Liver (tissue), 9 donors: ENCODE results near the gene HOPX. TPM values are rescaled to one million over a fixed set of nuclear protein-coding genes. Genes with fewer than 3 reads are reported as not detected.

Experiments used
- DNase-seq: peaks from one replicate; pipeline ENCODE4 v3.0.0-alpha.2; 2017; ENCODE audit warnings: low spot score
- H3K27ac ChIP-seq, 2 donors: one replicate each; pipeline ENCODE4 v1.7.0; 2013; ENCODE audit warnings: inconsistent platforms in 2 of 2, low read length in 2 of 2, control low read depth in 1 of 2, low read depth in 1 of 2, mild to moderate bottlenecking in 1 of 2
- H3K27me3 ChIP-seq, 4 donors: one replicate each; pipeline versions ENCODE4 v1.6.1 to v1.7.0; 2013; ENCODE audit warnings: low read length in 3 of 4, inconsistent platforms in 1 of 4, mild to moderate bottlenecking in 1 of 4, moderate library complexity in 1 of 4; ENCODE audit not compliant: control insufficient read depth in 4 of 4, insufficient read depth in 4 of 4
- H3K36me3 ChIP-seq, 4 donors: one replicate each; pipeline versions ENCODE4 v1.6.1 to v1.7.0; 2013; ENCODE audit warnings: low read length in 3 of 4, mild to moderate bottlenecking in 3 of 4, low read depth in 1 of 4, moderate library complexity in 1 of 4; ENCODE audit not compliant: control insufficient read depth in 4 of 4, insufficient read depth in 3 of 4
- H3K4me1 ChIP-seq, 4 donors: one replicate each; pipeline versions ENCODE4 v1.6.1 to v1.7.0; 2013; ENCODE audit warnings: low read length in 3 of 4, mild to moderate bottlenecking in 3 of 4, moderate library complexity in 1 of 4; ENCODE audit not compliant: control insufficient read depth in 4 of 4, insufficient read depth in 4 of 4
- H3K4me3 ChIP-seq, 3 donors: one replicate each; pipeline versions ENCODE4 v1.6.1 to v1.7.0; 2013; ENCODE audit warnings: low read length in 3 of 3, control low read depth in 1 of 3, low read depth in 1 of 3, mild to moderate bottlenecking in 1 of 3
- H3K9ac ChIP-seq, 2 donors: one replicate each; pipeline ENCODE4 v1.7.0; 2013; ENCODE audit warnings: low read length in 2 of 2, mild to moderate bottlenecking in 2 of 2, moderate library complexity in 2 of 2, control low read depth in 1 of 2, low read depth in 1 of 2
- H3K9me3 ChIP-seq, 4 donors: one replicate each; pipeline versions ENCODE4 v1.6.1 to v1.7.0; 2013; ENCODE audit warnings: low read length in 3 of 4; ENCODE audit not compliant: control insufficient read depth in 4 of 4
- EGR1 ChIP-seq, 2 donors: IDR thresholded peaks; 2 replicates each; pipeline ENCODE4 v1.6.1; 2016 to 2018; ENCODE audit warnings: antibody characterized with exemption in 2 of 2, low read depth in 2 of 2
- FOXA1 ChIP-seq: IDR thresholded peaks from 2 replicates; pipeline ENCODE4 v1.6.1; 2016; ENCODE audit warnings: antibody characterized with exemption
- FOXA2 ChIP-seq: IDR thresholded peaks from 2 replicates; pipeline ENCODE4 v1.6.1; 2016; ENCODE audit warnings: antibody characterized with exemption
- GABPA ChIP-seq, 2 donors: IDR thresholded peaks in 1 of 2; conservative IDR thresholded peaks in 1 of 2; 2 replicates each; pipeline ENCODE4 v1.6.1; 2016; ENCODE audit warnings: antibody characterized with exemption in 2 of 2, mild to moderate bottlenecking in 1 of 2, moderate library complexity in 1 of 2
- HNF4A ChIP-seq, 2 donors: conservative IDR thresholded peaks; 2 replicates each; pipeline ENCODE4 v1.6.1; 2016; ENCODE audit warnings: antibody characterized with exemption in 2 of 2, mild to moderate bottlenecking in 2 of 2
- HNF4G ChIP-seq: IDR thresholded peaks from 2 replicates; pipeline ENCODE4 v1.6.1; 2016; ENCODE audit warnings: antibody characterized with exemption
- JUND ChIP-seq, 2 donors: IDR thresholded peaks; 2 replicates each; pipeline ENCODE4 v1.6.1; 2016; ENCODE audit warnings: antibody characterized with exemption in 2 of 2
- NR2F2 ChIP-seq: IDR thresholded peaks from 2 replicates; pipeline ENCODE4 v1.6.1; 2016; ENCODE audit warnings: antibody characterized with exemption
- RAD21 ChIP-seq, 2 donors: IDR thresholded peaks; 2 replicates each; pipeline ENCODE4 v1.6.1; 2016; ENCODE audit warnings: antibody characterized with exemption in 2 of 2, mild to moderate bottlenecking in 2 of 2
- RXRA ChIP-seq, 2 donors: IDR thresholded peaks; 2 replicates each; pipeline ENCODE4 v1.6.1; 2017 to 2018; ENCODE audit warnings: antibody characterized with exemption in 2 of 2, mild to moderate bottlenecking in 1 of 2
- SP1 ChIP-seq: IDR thresholded peaks from 2 replicates; pipeline ENCODE4 v1.6.1; 2018; ENCODE audit warnings: antibody characterized with exemption, mild to moderate bottlenecking
- TAF1 ChIP-seq: conservative IDR thresholded peaks from 2 replicates; pipeline ENCODE4 v1.6.1; 2016; ENCODE audit warnings: antibody characterized with exemption, mild to moderate bottlenecking
- YY1 ChIP-seq: IDR thresholded peaks from 2 replicates; pipeline ENCODE4 v1.6.1; 2016; ENCODE audit warnings: antibody characterized with exemption, mild to moderate bottlenecking
- WGBS: extraction: QIAGEN DNeasy Blood & Tissue Kit; methylation state at CpG from one replicate; pipeline ENCODE4 v1.1.7; 2013; 5-methylcytosine and 5-hydroxymethylcytosine counted together
- polyA plus RNA-seq, 2 donors: library from polyadenylated mRNA; stranded (reverse) in 1 of 2; unstranded in 1 of 2; fragments of 200-250 nt in 1 of 2; fragments of >200 nt in 1 of 2; fragmentation: Nextera tagmentation in 1 of 2; extraction: Ambion mirVana in 1 of 2; gene quantifications; one replicate each; pipeline versions ENCODE4 v1.2.1 to v1.2.3, GENCODE V29; 2013 to 2015
- total RNA-seq, 2 donors: library from RNA; depleted of rRNA; stranded (reverse); fragments of >200 nt; gene quantifications; one replicate each; pipeline ENCODE4 v1.2.3, GENCODE V29; 2014
- TF ChIP-seq, protein P1 (sequence below): fragments of 150-350 bp; IDR thresholded peaks from 2 replicates; pipeline ENCODE4 v1.5.1; 2017; ENCODE audit warnings: improper control_type of control experiment, low read depth, low read length; ENCODE audit not compliant: missing input control
- TF ChIP-seq, protein P2 (sequence below): IDR thresholded peaks from 2 replicates; pipeline ENCODE4 v1.6.1; 2016; ENCODE audit warnings: antibody characterized with exemption
- TF ChIP-seq, protein P3 (sequence below): IDR thresholded peaks from 2 replicates; pipeline ENCODE4 v1.6.1; 2016; ENCODE audit warnings: antibody characterized with exemption
- TF ChIP-seq, protein P4 (sequence below): IDR thresholded peaks from 2 replicates; pipeline ENCODE4 v1.6.1; 2016; ENCODE audit warnings: antibody characterized with exemption, mild to moderate bottlenecking
- TF ChIP-seq, protein P5 (sequence below): IDR thresholded peaks from 2 replicates; pipeline ENCODE4 v1.6.1; 2016; ENCODE audit warnings: antibody characterized with exemption
- donor health status: healthy.
- donor health status: healthy.
- donor health status: healthy.
- donor health status: healthy.
- donor health status: healthy.

Gene HOPX
- total and polyA plus RNA-seq, 4 donors = 0.40 to 2.4 (median 0.63) TPM

DNA sequence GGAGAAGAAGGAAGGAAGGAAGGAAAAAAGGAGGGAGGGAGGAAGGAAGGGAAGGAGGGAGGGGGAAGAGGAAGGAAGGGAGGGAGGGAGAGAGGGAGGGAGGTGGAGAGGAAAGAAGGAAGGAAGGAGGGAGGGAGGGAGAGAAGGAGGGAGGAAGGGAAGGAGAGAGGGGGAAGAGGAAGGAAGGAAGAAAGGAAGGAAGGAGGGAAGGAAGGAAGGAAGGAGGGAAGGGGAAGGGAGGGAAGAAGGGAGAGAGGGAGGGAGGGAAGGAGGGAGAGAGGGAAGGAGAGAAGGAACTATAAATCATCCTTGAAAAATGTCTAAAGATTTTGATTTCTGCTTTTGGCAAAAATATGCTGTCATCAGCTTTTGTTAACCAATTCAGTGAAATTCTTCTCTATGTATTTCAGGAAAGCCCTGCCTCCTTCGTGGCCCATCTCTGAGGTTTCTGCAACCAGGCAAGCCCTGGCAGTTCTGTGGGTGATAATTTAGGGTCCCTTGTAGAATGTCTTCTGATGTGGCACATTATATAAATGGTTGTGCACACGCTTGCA lies 7.1 kb upstream of the HOPX start:
- Histone ChIP-seq H3K4me1 (no peaks in the 10 kb centered on the region), H3K27ac (no peak overlapping the region), H3K9me3 (no peaks in the 10 kb centered on the region), H3K9ac (no peak overlapping the region), H3K27me3 (no peaks in the 10 kb centered on the region), H3K36me3 (no peaks in the 10 kb centered on the region), H3K4me3 (no peak overlapping the region)
- TF ChIP-seq HNF4A (conservative IDR thresholded peaks at IDR 0.05) (no peak), FOXA1 (no peak), HNF4G (no peak), EGR1 (IDR thresholded peaks at IDR 0.05; ENCODE audit: low read depth in 2 of 2) (no peak), SP1 (no peak), YY1 (no peak), NR2F2 (no peak), GABPA (IDR thresholded peaks at IDR 0.05 in 1 of 2, conservative IDR thresholded peaks at IDR 0.05 in 1 of 2) (no peak), FOXA2 (no peak), JUND (IDR thresholded peaks at IDR 0.05) (no peak), TAF1 (no peak)
- TF ChIP-seq, protein P1, sequence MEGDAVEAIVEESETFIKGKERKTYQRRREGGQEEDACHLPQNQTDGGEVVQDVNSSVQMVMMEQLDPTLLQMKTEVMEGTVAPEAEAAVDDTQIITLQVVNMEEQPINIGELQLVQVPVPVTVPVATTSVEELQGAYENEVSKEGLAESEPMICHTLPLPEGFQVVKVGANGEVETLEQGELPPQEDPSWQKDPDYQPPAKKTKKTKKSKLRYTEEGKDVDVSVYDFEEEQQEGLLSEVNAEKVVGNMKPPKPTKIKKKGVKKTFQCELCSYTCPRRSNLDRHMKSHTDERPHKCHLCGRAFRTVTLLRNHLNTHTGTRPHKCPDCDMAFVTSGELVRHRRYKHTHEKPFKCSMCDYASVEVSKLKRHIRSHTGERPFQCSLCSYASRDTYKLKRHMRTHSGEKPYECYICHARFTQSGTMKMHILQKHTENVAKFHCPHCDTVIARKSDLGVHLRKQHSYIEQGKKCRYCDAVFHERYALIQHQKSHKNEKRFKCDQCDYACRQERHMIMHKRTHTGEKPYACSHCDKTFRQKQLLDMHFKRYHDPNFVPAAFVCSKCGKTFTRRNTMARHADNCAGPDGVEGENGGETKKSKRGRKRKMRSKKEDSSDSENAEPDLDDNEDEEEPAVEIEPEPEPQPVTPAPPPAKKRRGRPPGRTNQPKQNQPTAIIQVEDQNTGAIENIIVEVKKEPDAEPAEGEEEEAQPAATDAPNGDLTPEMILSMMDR = no peak
- TF ChIP-seq, protein P2, sequence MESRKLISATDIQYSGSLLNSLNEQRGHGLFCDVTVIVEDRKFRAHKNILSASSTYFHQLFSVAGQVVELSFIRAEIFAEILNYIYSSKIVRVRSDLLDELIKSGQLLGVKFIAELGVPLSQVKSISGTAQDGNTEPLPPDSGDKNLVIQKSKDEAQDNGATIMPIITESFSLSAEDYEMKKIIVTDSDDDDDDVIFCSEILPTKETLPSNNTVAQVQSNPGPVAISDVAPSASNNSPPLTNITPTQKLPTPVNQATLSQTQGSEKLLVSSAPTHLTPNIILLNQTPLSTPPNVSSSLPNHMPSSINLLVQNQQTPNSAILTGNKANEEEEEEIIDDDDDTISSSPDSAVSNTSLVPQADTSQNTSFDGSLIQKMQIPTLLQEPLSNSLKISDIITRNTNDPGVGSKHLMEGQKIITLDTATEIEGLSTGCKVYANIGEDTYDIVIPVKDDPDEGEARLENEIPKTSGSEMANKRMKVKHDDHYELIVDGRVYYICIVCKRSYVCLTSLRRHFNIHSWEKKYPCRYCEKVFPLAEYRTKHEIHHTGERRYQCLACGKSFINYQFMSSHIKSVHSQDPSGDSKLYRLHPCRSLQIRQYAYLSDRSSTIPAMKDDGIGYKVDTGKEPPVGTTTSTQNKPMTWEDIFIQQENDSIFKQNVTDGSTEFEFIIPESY = no peak
- TF ChIP-seq, protein P3, sequence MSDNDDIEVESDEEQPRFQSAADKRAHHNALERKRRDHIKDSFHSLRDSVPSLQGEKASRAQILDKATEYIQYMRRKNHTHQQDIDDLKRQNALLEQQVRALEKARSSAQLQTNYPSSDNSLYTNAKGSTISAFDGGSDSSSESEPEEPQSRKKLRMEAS = no peak
- WGBS = 69% methylated on average over 2 of the region's 2 CpGs
- DNase-seq = no peak

DNA sequence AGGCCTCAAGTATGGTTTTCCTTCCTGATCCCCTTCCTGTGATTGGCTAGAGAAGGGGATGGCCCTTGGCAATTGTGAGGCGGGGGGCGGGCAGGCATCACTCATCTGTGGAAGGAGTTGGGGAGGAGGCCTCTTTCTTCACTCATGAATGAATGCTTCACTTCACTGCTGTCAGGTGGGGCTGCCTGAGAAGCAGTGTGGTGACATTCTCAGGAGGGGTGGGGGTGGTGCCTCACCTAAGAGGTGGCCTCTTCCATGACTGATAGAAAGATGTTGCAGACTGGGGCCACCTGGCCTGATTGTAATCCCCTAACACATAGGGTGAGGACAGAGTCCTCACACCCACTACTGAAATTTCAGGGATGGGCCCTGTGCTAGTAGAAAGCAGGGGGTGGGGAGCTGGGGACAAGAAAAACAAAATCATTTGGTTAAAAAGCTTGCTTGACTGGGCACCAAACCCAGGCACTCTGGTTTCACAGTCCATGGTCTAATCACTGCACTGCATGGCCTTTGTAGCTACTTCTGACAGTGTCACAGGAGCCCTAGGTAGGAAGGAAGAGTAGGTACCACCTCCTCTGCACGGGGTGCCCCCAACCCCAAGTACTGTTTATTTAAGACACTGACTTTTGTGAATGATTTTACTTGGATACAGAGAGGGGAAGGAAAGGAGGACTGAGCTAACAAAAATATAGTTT lies 5.6 kb upstream of the HOPX start:
- 85% methylated on average over 3 of the region's 3 CpGs for WGBS
- DNase-seq = no peak
- no peaks in the 10 kb centered on the region for H3K4me1 ChIP-seq
- H3K9me3 ChIP-seq = no peaks in the 10 kb centered on the region
- no peak overlapping the region for H3K9ac ChIP-seq
- H3K36me3 ChIP-seq = no peaks in the 10 kb centered on the region
- no peaks in the 10 kb centered on the region for H3K27me3 ChIP-seq
- no peak for TF ChIP-seq RXRA (IDR thresholded peaks at IDR 0.05)
- TF ChIP-seq, protein P1 = no peak
- TF ChIP-seq GABPA (IDR thresholded peaks at IDR 0.05 in 1 of 2, conservative IDR thresholded peaks at IDR 0.05 in 1 of 2) = no peak
- TF ChIP-seq TAF1 = no peak
- no peak for TF ChIP-seq FOXA2
- TF ChIP-seq, protein P4, sequence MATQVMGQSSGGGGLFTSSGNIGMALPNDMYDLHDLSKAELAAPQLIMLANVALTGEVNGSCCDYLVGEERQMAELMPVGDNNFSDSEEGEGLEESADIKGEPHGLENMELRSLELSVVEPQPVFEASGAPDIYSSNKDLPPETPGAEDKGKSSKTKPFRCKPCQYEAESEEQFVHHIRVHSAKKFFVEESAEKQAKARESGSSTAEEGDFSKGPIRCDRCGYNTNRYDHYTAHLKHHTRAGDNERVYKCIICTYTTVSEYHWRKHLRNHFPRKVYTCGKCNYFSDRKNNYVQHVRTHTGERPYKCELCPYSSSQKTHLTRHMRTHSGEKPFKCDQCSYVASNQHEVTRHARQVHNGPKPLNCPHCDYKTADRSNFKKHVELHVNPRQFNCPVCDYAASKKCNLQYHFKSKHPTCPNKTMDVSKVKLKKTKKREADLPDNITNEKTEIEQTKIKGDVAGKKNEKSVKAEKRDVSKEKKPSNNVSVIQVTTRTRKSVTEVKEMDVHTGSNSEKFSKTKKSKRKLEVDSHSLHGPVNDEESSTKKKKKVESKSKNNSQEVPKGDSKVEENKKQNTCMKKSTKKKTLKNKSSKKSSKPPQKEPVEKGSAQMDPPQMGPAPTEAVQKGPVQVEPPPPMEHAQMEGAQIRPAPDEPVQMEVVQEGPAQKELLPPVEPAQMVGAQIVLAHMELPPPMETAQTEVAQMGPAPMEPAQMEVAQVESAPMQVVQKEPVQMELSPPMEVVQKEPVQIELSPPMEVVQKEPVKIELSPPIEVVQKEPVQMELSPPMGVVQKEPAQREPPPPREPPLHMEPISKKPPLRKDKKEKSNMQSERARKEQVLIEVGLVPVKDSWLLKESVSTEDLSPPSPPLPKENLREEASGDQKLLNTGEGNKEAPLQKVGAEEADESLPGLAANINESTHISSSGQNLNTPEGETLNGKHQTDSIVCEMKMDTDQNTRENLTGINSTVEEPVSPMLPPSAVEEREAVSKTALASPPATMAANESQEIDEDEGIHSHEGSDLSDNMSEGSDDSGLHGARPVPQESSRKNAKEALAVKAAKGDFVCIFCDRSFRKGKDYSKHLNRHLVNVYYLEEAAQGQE = no peak
- TF ChIP-seq, protein P2 = no peak
- TF ChIP-seq, protein P3 = no peak
- TF ChIP-seq HNF4G = no peak
- TF ChIP-seq SP1 = no peak
- no peak for TF ChIP-seq FOXA1
- no peak for TF ChIP-seq RAD21 (IDR thresholded peaks at IDR 0.05)
- no peak for TF ChIP-seq NR2F2
- TF ChIP-seq, protein P5, sequence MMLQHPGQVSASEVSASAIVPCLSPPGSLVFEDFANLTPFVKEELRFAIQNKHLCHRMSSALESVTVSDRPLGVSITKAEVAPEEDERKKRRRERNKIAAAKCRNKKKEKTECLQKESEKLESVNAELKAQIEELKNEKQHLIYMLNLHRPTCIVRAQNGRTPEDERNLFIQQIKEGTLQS = no peak
- H3K27ac ChIP-seq = no peak overlapping the region
- no peak overlapping the region for H3K4me3 ChIP-seq
